Measurements from ENCODE around the gene TAGAP.

- no peak for TF ChIP-seq CTCF (IDR thresholded peaks at IDR 0.05)
- TF ChIP-seq EP300 (IDR thresholded peaks at IDR 0.05) = no peak
Observed at GRCh38 chr6:158993639-158994038, 51.2 kb downstream of the TAGAP start.

Data from suprapubic skin (tissue), 3 donors.